Measurements from ENCODE around the gene PDE6H. TPM values are rescaled to one million over a fixed set of nuclear protein-coding genes. Genes with fewer than 3 reads are reported as not detected.

The PDE6H gene
- total and polyA plus RNA-seq, 10 of the 15 experiments (the other 5 are each of a cell fraction or from before 2014, with no cell fraction given) = 0.16 TPM; not detected in 9

GRCh38 chr12:15005064-15005463 lies 32.2 kb downstream of the PDE6H start:
- BruUV-seq (replicated peaks) = no TSS peak
- in situ Hi-C loops (cut with MboI) = no loop called here
- ChIA-PET POLR2A (no interaction called here), RAD21 (ENCODE audit: unreplicated experiment) (no interaction called here), CTCF (interaction anchor here (1.0 kb wide), 1 partner anchor 11 kb away, joined by 3 read pairs; no protein-coding TSS in a partner anchor), SMC1A (ENCODE audit: uncharacterized antibody, unreplicated experiment) (no interaction called here)
- Histone ChIP-seq H3K4me1 (ENCODE audit: control insufficient read depth, insufficient read depth, low read length) (no peaks in the 10 kb centered on the region), H3K79me2 (ENCODE audit: control insufficient read depth, insufficient read depth, low read length) (no peaks in the 10 kb centered on the region), H3K27me3 (replicated peaks in 1 of 2; ENCODE audit: control insufficient read depth in 2 of 2, insufficient read depth in 2 of 2, low read length in 1 of 2) (peaks cover 0 to 2% of the 10 kb centered on the region in 2 experiments; a peak in 1 of 4 replicates), H3K9ac (ENCODE audit: control insufficient read depth, insufficient read depth, low read length) (no peak overlapping the region), H3K4me3 (no peak overlapping the region), H3K36me3 (ENCODE audit: control insufficient read depth in 2 of 2, insufficient read depth in 2 of 2, low read length in 1 of 2) (no peaks in the 10 kb centered on the region), H3K27ac (ENCODE audit: control insufficient read depth, insufficient read depth) (no peak overlapping the region), H4K20me1 (ENCODE audit: control insufficient read depth, insufficient read depth) (no peaks in the 10 kb centered on the region), H3K9me3 (replicated peaks; ENCODE audit: control insufficient read depth, insufficient read depth, low read length) (no peaks in the 10 kb centered on the region), H2AFZ (ENCODE audit: control insufficient read depth, low read depth, low read length) (no peak overlapping the region), H3K4me2 (ENCODE audit: control insufficient read depth, insufficient read depth) (no peak overlapping the region)
- ATAC-seq (no peak), DNase-seq (ENCODE audit: low read depth, low spot score) (no peak), FAIRE-seq (no peak)
- intact Hi-C loops (cut with micrococcal nuclease; ENCODE audit: unreplicated experiment) = loop anchor here (5.0 to 10.0 kb wide), 2 partner anchors 217 to 520 kb away; partner anchors contain the start of gene RERG
- no peak for TF ChIP-seq BRCA1 (IDR thresholded peaks at IDR 0.05; ENCODE audit: low read depth, low read length)
- no peak for TF ChIP-seq MLLT1 (IDR thresholded peaks at IDR 0.05)
- no peak for TF ChIP-seq IKZF1 (conservative IDR thresholded peaks at IDR 0.05)
- no peak for TF ChIP-seq SMARCA5 (IDR thresholded peaks at IDR 0.05)
- no peak for TF ChIP-seq EP300 (IDR thresholded peaks at IDR 0.05; ENCODE audit: borderline replicate concordance in 1 of 2, control insufficient read depth in 1 of 2, low read depth in 2 of 2, low read length in 2 of 2)
- no peak for TF ChIP-seq RELA (IDR thresholded peaks at IDR 0.05; ENCODE audit: borderline replicate concordance, partially characterized antibody)
- TF ChIP-seq TBL1XR1 (IDR thresholded peaks at IDR 0.05; ENCODE audit: low read depth, low read length) = no peak
- TF ChIP-seq ZBED1 (IDR thresholded peaks at IDR 0.05; ENCODE audit: borderline replicate concordance) = no peak
- no peak for TF ChIP-seq ZSCAN29 (IDR thresholded peaks at IDR 0.05)
- no peak for TF ChIP-seq JUND (IDR thresholded peaks at IDR 0.05; ENCODE audit: low read depth, low read length)
- TF ChIP-seq SPI1 (IDR thresholded peaks at IDR 0.05; ENCODE audit: borderline replicate concordance, insufficient read depth, low read depth, low read length) = no peak
- no peak for TF ChIP-seq CREB1 (IDR thresholded peaks at IDR 0.05; ENCODE audit: low read depth)
- TF ChIP-seq CBX5 (IDR thresholded peaks at IDR 0.05; ENCODE audit: low read depth) = no peak
- no peak for TF ChIP-seq TAF1 (IDR thresholded peaks at IDR 0.05; ENCODE audit: borderline replicate concordance, low read depth, low read length)
- TF ChIP-seq EZH2 (IDR thresholded peaks at IDR 0.05; ENCODE audit: borderline replicate concordance, control insufficient read depth, low read depth, low read length) = no peak
- no peak for TF ChIP-seq ETV6 (conservative IDR thresholded peaks at IDR 0.05 in 1 of 2, IDR thresholded peaks at IDR 0.05 in 1 of 2; ENCODE audit: borderline replicate concordance in 1 of 2, low read depth in 1 of 2)
- TF ChIP-seq SMAD5 (IDR thresholded peaks at IDR 0.05; ENCODE audit: low read depth) = no peak
- TF ChIP-seq RBBP5 (conservative IDR thresholded peaks at IDR 0.05) = no peak
